Liver (tissue), 9 donors: ENCODE data around the gene IGF1R. TPM values are rescaled to one million over a fixed set of nuclear protein-coding genes. Genes with fewer than 3 reads are reported as not detected.

Experiments
- DNase-seq: peaks from one replicate; pipeline ENCODE4 v3.0.0-alpha.2; 2017; ENCODE audit warnings: low spot score
- H3K27ac ChIP-seq, 2 donors: one replicate each; pipeline ENCODE4 v1.7.0; 2013; ENCODE audit warnings: inconsistent platforms in 2 of 2, low read length in 2 of 2, control low read depth in 1 of 2, low read depth in 1 of 2, mild to moderate bottlenecking in 1 of 2
- H3K27me3 ChIP-seq, 4 donors: one replicate each; pipeline versions ENCODE4 v1.6.1 to v1.7.0; 2013; ENCODE audit warnings: low read length in 3 of 4, inconsistent platforms in 1 of 4, mild to moderate bottlenecking in 1 of 4, moderate library complexity in 1 of 4; ENCODE audit not compliant: control insufficient read depth in 4 of 4, insufficient read depth in 4 of 4
- H3K36me3 ChIP-seq, 4 donors: one replicate each; pipeline versions ENCODE4 v1.6.1 to v1.7.0; 2013; ENCODE audit warnings: low read length in 3 of 4, mild to moderate bottlenecking in 3 of 4, low read depth in 1 of 4, moderate library complexity in 1 of 4; ENCODE audit not compliant: control insufficient read depth in 4 of 4, insufficient read depth in 3 of 4
- H3K4me1 ChIP-seq, 4 donors: one replicate each; pipeline versions ENCODE4 v1.6.1 to v1.7.0; 2013; ENCODE audit warnings: low read length in 3 of 4, mild to moderate bottlenecking in 3 of 4, moderate library complexity in 1 of 4; ENCODE audit not compliant: control insufficient read depth in 4 of 4, insufficient read depth in 4 of 4
- H3K4me3 ChIP-seq, 3 donors: one replicate each; pipeline versions ENCODE4 v1.6.1 to v1.7.0; 2013; ENCODE audit warnings: low read length in 3 of 3, control low read depth in 1 of 3, low read depth in 1 of 3, mild to moderate bottlenecking in 1 of 3
- H3K9ac ChIP-seq, 2 donors: one replicate each; pipeline ENCODE4 v1.7.0; 2013; ENCODE audit warnings: low read length in 2 of 2, mild to moderate bottlenecking in 2 of 2, moderate library complexity in 2 of 2, control low read depth in 1 of 2, low read depth in 1 of 2
- H3K9me3 ChIP-seq, 4 donors: one replicate each; pipeline versions ENCODE4 v1.6.1 to v1.7.0; 2013; ENCODE audit warnings: low read length in 3 of 4; ENCODE audit not compliant: control insufficient read depth in 4 of 4
- EGR1 ChIP-seq, 2 donors: IDR thresholded peaks; 2 replicates each; pipeline ENCODE4 v1.6.1; 2016 to 2018; ENCODE audit warnings: antibody characterized with exemption in 2 of 2, low read depth in 2 of 2
- FOXA1 ChIP-seq: IDR thresholded peaks from 2 replicates; pipeline ENCODE4 v1.6.1; 2016; ENCODE audit warnings: antibody characterized with exemption
- FOXA2 ChIP-seq: IDR thresholded peaks from 2 replicates; pipeline ENCODE4 v1.6.1; 2016; ENCODE audit warnings: antibody characterized with exemption
- GABPA ChIP-seq, 2 donors: IDR thresholded peaks in 1 of 2; conservative IDR thresholded peaks in 1 of 2; 2 replicates each; pipeline ENCODE4 v1.6.1; 2016; ENCODE audit warnings: antibody characterized with exemption in 2 of 2, mild to moderate bottlenecking in 1 of 2, moderate library complexity in 1 of 2
- HNF4A ChIP-seq, 2 donors: conservative IDR thresholded peaks; 2 replicates each; pipeline ENCODE4 v1.6.1; 2016; ENCODE audit warnings: antibody characterized with exemption in 2 of 2, mild to moderate bottlenecking in 2 of 2
- JUND ChIP-seq, 2 donors: IDR thresholded peaks; 2 replicates each; pipeline ENCODE4 v1.6.1; 2016; ENCODE audit warnings: antibody characterized with exemption in 2 of 2
- NR2F2 ChIP-seq: IDR thresholded peaks from 2 replicates; pipeline ENCODE4 v1.6.1; 2016; ENCODE audit warnings: antibody characterized with exemption
- RAD21 ChIP-seq, 2 donors: IDR thresholded peaks; 2 replicates each; pipeline ENCODE4 v1.6.1; 2016; ENCODE audit warnings: antibody characterized with exemption in 2 of 2, mild to moderate bottlenecking in 2 of 2
- RXRA ChIP-seq, 2 donors: IDR thresholded peaks; 2 replicates each; pipeline ENCODE4 v1.6.1; 2017 to 2018; ENCODE audit warnings: antibody characterized with exemption in 2 of 2, mild to moderate bottlenecking in 1 of 2
- SP1 ChIP-seq: IDR thresholded peaks from 2 replicates; pipeline ENCODE4 v1.6.1; 2018; ENCODE audit warnings: antibody characterized with exemption, mild to moderate bottlenecking
- TAF1 ChIP-seq: conservative IDR thresholded peaks from 2 replicates; pipeline ENCODE4 v1.6.1; 2016; ENCODE audit warnings: antibody characterized with exemption, mild to moderate bottlenecking
- YY1 ChIP-seq: IDR thresholded peaks from 2 replicates; pipeline ENCODE4 v1.6.1; 2016; ENCODE audit warnings: antibody characterized with exemption, mild to moderate bottlenecking
- WGBS: extraction: QIAGEN DNeasy Blood & Tissue Kit; methylation state at CpG from one replicate; pipeline ENCODE4 v1.1.7; 2013; 5-methylcytosine and 5-hydroxymethylcytosine counted together
- polyA plus RNA-seq, 2 donors: library from polyadenylated mRNA; stranded (reverse) in 1 of 2; unstranded in 1 of 2; fragments of 200-250 nt in 1 of 2; fragments of >200 nt in 1 of 2; fragmentation: Nextera tagmentation in 1 of 2; extraction: Ambion mirVana in 1 of 2; gene quantifications; one replicate each; pipeline versions ENCODE4 v1.2.1 to v1.2.3, GENCODE V29; 2013 to 2015
- total RNA-seq, 2 donors: library from RNA; depleted of rRNA; stranded (reverse); fragments of >200 nt; gene quantifications; one replicate each; pipeline ENCODE4 v1.2.3, GENCODE V29; 2014
- TF ChIP-seq, protein P1 (sequence below): IDR thresholded peaks from 2 replicates; pipeline ENCODE4 v1.6.1; 2016; ENCODE audit warnings: antibody characterized with exemption
- TF ChIP-seq, protein P2 (sequence below): IDR thresholded peaks from 2 replicates; pipeline ENCODE4 v1.6.1; 2016; ENCODE audit warnings: antibody characterized with exemption
- TF ChIP-seq, protein P3 (sequence below): IDR thresholded peaks from 2 replicates; pipeline ENCODE4 v1.6.1; 2016; ENCODE audit warnings: antibody characterized with exemption, mild to moderate bottlenecking
- TF ChIP-seq, protein P4 (sequence below): fragments of 150-350 bp; IDR thresholded peaks from 2 replicates; pipeline ENCODE4 v1.5.1; 2017; ENCODE audit warnings: improper control_type of control experiment, low read depth, low read length; ENCODE audit not compliant: missing input control
- donor health status: healthy.
- donor health status: healthy.
- donor health status: healthy.
- donor health status: healthy.
- donor health status: healthy.

The IGF1R gene
- total and polyA plus RNA-seq, 4 donors, result 0.69 to 10.3 (median 3.2) TPM

DNA sequence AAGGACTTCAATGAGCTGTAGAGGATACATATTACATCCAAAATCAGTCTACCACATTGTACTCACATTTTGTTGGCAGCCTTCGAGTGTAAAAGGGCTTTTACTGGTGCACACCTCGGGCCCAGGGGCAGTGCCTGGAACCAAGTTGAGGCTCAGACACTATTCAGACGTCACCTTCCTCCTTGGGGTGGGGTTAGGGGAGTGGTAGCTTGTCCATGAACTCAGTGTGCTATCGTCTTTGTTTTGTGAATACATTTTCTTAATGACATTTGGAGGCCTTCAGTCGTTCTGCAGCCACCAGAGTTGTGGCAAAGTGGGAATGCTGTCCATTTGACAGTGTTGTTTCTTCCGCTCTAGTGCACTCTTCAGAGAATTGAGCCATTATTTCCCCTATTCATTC is 245.1 kb downstream of the IGF1R start:
- H3K9me3 ChIP-seq, result no peaks in the 10 kb centered on the region
- TF ChIP-seq EGR1 (IDR thresholded peaks at IDR 0.05; ENCODE audit: low read depth in 2 of 2) (no peak), YY1 (no peak), RXRA (IDR thresholded peaks at IDR 0.05) (no peak), JUND (IDR thresholded peaks at IDR 0.05) (no peak)
- TF ChIP-seq, protein P1, sequence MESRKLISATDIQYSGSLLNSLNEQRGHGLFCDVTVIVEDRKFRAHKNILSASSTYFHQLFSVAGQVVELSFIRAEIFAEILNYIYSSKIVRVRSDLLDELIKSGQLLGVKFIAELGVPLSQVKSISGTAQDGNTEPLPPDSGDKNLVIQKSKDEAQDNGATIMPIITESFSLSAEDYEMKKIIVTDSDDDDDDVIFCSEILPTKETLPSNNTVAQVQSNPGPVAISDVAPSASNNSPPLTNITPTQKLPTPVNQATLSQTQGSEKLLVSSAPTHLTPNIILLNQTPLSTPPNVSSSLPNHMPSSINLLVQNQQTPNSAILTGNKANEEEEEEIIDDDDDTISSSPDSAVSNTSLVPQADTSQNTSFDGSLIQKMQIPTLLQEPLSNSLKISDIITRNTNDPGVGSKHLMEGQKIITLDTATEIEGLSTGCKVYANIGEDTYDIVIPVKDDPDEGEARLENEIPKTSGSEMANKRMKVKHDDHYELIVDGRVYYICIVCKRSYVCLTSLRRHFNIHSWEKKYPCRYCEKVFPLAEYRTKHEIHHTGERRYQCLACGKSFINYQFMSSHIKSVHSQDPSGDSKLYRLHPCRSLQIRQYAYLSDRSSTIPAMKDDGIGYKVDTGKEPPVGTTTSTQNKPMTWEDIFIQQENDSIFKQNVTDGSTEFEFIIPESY, result no peak
- TF ChIP-seq, protein P2, sequence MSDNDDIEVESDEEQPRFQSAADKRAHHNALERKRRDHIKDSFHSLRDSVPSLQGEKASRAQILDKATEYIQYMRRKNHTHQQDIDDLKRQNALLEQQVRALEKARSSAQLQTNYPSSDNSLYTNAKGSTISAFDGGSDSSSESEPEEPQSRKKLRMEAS, result no peak
- DNase-seq, result no peak
- no peak overlapping the region for H3K27ac ChIP-seq
- peaks cover 0 to 8% (median 1%) of the 10 kb centered on the region in 4 donors for H3K27me3 ChIP-seq
- 77% methylated on average over 6 of the region's 6 CpGs for WGBS
- H3K36me3 ChIP-seq, result no peaks in the 10 kb centered on the region
- H3K4me3 ChIP-seq, result no peak overlapping the region
- H3K4me1 ChIP-seq, result no peaks in the 10 kb centered on the region
- H3K9ac ChIP-seq, result no peak overlapping the region

DNA sequence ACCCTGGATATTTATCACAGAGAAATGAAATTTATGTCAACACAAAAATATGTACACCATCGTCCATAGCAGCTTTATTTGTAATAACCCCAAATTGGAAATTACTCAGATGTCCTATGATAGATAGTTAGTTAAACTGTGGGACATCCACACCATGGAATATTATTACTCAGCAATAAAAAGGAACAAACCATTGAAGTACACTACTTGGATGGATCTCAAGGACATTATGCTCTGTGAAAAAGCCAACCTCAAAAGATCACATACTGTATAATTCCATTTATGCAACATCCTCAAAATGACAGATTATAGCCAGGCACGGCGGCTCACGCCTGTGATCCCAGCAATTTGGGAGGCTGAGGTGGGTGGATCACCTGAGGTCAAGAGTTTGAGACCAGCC is 246.0 kb downstream of the IGF1R start:
- TF ChIP-seq RXRA (IDR thresholded peaks at IDR 0.05) (no peak), RAD21 (IDR thresholded peaks at IDR 0.05) (no peak), SP1 (no peak), TAF1 (no peak), GABPA (IDR thresholded peaks at IDR 0.05 in 1 of 2, conservative IDR thresholded peaks at IDR 0.05 in 1 of 2) (no peak), NR2F2 (no peak), YY1 (no peak), HNF4A (conservative IDR thresholded peaks at IDR 0.05) (no peak), FOXA2 (no peak), EGR1 (IDR thresholded peaks at IDR 0.05; ENCODE audit: low read depth in 2 of 2) (no peak), FOXA1 (no peak)
- TF ChIP-seq, protein P3, sequence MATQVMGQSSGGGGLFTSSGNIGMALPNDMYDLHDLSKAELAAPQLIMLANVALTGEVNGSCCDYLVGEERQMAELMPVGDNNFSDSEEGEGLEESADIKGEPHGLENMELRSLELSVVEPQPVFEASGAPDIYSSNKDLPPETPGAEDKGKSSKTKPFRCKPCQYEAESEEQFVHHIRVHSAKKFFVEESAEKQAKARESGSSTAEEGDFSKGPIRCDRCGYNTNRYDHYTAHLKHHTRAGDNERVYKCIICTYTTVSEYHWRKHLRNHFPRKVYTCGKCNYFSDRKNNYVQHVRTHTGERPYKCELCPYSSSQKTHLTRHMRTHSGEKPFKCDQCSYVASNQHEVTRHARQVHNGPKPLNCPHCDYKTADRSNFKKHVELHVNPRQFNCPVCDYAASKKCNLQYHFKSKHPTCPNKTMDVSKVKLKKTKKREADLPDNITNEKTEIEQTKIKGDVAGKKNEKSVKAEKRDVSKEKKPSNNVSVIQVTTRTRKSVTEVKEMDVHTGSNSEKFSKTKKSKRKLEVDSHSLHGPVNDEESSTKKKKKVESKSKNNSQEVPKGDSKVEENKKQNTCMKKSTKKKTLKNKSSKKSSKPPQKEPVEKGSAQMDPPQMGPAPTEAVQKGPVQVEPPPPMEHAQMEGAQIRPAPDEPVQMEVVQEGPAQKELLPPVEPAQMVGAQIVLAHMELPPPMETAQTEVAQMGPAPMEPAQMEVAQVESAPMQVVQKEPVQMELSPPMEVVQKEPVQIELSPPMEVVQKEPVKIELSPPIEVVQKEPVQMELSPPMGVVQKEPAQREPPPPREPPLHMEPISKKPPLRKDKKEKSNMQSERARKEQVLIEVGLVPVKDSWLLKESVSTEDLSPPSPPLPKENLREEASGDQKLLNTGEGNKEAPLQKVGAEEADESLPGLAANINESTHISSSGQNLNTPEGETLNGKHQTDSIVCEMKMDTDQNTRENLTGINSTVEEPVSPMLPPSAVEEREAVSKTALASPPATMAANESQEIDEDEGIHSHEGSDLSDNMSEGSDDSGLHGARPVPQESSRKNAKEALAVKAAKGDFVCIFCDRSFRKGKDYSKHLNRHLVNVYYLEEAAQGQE, result no peak
- TF ChIP-seq, protein P4, sequence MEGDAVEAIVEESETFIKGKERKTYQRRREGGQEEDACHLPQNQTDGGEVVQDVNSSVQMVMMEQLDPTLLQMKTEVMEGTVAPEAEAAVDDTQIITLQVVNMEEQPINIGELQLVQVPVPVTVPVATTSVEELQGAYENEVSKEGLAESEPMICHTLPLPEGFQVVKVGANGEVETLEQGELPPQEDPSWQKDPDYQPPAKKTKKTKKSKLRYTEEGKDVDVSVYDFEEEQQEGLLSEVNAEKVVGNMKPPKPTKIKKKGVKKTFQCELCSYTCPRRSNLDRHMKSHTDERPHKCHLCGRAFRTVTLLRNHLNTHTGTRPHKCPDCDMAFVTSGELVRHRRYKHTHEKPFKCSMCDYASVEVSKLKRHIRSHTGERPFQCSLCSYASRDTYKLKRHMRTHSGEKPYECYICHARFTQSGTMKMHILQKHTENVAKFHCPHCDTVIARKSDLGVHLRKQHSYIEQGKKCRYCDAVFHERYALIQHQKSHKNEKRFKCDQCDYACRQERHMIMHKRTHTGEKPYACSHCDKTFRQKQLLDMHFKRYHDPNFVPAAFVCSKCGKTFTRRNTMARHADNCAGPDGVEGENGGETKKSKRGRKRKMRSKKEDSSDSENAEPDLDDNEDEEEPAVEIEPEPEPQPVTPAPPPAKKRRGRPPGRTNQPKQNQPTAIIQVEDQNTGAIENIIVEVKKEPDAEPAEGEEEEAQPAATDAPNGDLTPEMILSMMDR, result no peak
- TF ChIP-seq, protein P2, result no peak
- Histone ChIP-seq H3K4me1 (no peaks in the 10 kb centered on the region), H3K9ac (no peak overlapping the region), H3K4me3 (no peak overlapping the region), H3K27ac (no peak overlapping the region), H3K27me3 (peaks cover 0 to 8% (median 1%) of the 10 kb centered on the region in 4 donors), H3K36me3 (no peaks in the 10 kb centered on the region), H3K9me3 (no peaks in the 10 kb centered on the region)
- DNase-seq, result no peak
- WGBS, result 90% methylated on average over 4 of the region's 4 CpGs
